GM10847 (cell line): Measurements from ENCODE around the gene CLEC14A.

Experiments
- POLR2A ChIP-seq: IDR thresholded peaks from 2 replicates; pipeline ENCODE4 v1.6.1; 2011; ENCODE audit not compliant: insufficient read length; ENCODE audit errors: extremely low read depth

CLEC14A gene

GRCh38 chr14:38255673-38256532, at the start of gene CLEC14A:
Gene CLEC14A, minus strand, starts transcription at chr14:38256093. Its CDS starts 71 bp downstream, at chr14:38256022.
- no peak for TF ChIP-seq POLR2A

- TF ChIP-seq POLR2A, result no peak
Observed at GRCh38 chr14:38302966-38303365, 47.1 kb upstream of the CLEC14A start.

GRCh38 chr14:38302034-38302433, 46.1 kb upstream of the CLEC14A start:
- no peak for TF ChIP-seq POLR2A

- TF ChIP-seq POLR2A, result no peak
Observed at GRCh38 chr14:38297681-38298080, 41.8 kb upstream of the CLEC14A start.

- no peak for TF ChIP-seq POLR2A
Observed at GRCh38 chr14:38291681-38292467, 36.0 kb upstream of the CLEC14A start.

GRCh38 chr14:38290601-38291188, 34.8 kb upstream of the CLEC14A start:
- no peak for TF ChIP-seq POLR2A

- no peak for TF ChIP-seq POLR2A
Observed at GRCh38 chr14:38286452-38286851, 30.6 kb upstream of the CLEC14A start.

- TF ChIP-seq POLR2A, result no peak
Observed at GRCh38 chr14:38285962-38286361, 30.1 kb upstream of the CLEC14A start.

GRCh38 chr14:38282936-38283335, 27.0 kb upstream of the CLEC14A start:
- TF ChIP-seq POLR2A, result no peak

- TF ChIP-seq POLR2A, result no peak
Observed at GRCh38 chr14:38280081-38280480, 24.2 kb upstream of the CLEC14A start.

GRCh38 chr14:38279572-38279971, 23.7 kb upstream of the CLEC14A start:
- no peak for TF ChIP-seq POLR2A

- no peak for TF ChIP-seq POLR2A
Observed at GRCh38 chr14:38278035-38278434, 22.1 kb upstream of the CLEC14A start.

GRCh38 chr14:38262844-38263243, 7.0 kb upstream of the CLEC14A start:
- no peak for TF ChIP-seq POLR2A

- TF ChIP-seq POLR2A, result no peak
Observed at GRCh38 chr14:38261620-38262019, 5.7 kb upstream of the CLEC14A start.

GRCh38 chr14:38257507-38257906, 1.6 kb upstream of the CLEC14A start:
- no peak for TF ChIP-seq POLR2A

- TF ChIP-seq POLR2A, result no peak
Observed at GRCh38 chr14:38256533-38256840, 594 bp upstream of the CLEC14A start.
